Astrocyte (in vitro differentiated cells and primary cell): ENCODE measurements around the gene DCST1. TPM values are rescaled to one million over a fixed set of nuclear protein-coding genes. Genes with fewer than 3 reads are reported as not detected.

ENCODE experiments used
- DNase-seq: peaks from one replicate; pipeline ENCODE4 v3.0.0-alpha.2; 2010; ENCODE audit warnings: low read depth
- FAIRE-seq: peaks from 2 replicates; lab custom pipeline; 2011; peaks lifted over from hg19 to GRCh38; lab: Jason Lieb, UNC
- H2AFZ ChIP-seq: 2 replicates; pipeline ENCODE4 v1.6.0; 2012; ENCODE audit warnings: low read depth, low read length, inconsistent platforms
- H3K27ac ChIP-seq: 2 replicates; pipeline ENCODE4 v1.5.1; 2011; ENCODE audit warnings: low read depth, low read length, inconsistent platforms
- H3K27me3 ChIP-seq: 2 replicates; pipeline ENCODE4 v1.6.0; 2011; ENCODE audit warnings: low read length, inconsistent platforms; ENCODE audit not compliant: insufficient read depth
- H3K36me3 ChIP-seq: 2 replicates; pipeline ENCODE4 v1.5.1; 2011; ENCODE audit warnings: low read length, inconsistent platforms; ENCODE audit not compliant: insufficient read depth
- H3K4me1 ChIP-seq: 2 replicates; pipeline ENCODE4 v1.5.1; 2011; ENCODE audit warnings: low read length, inconsistent platforms; ENCODE audit not compliant: insufficient read depth
- H3K4me2 ChIP-seq: 2 replicates; pipeline ENCODE4 v1.6.0; 2012; ENCODE audit warnings: low read length, inconsistent platforms
- H3K4me3 ChIP-seq: 2 replicates; pipeline ENCODE4 v1.5.1; 2011; ENCODE audit warnings: low read depth, mild to moderate bottlenecking, low read length, inconsistent platforms; ENCODE audit not compliant: insufficient read depth
- H3K79me2 ChIP-seq: 2 replicates; pipeline ENCODE4 v1.6.0; 2012; ENCODE audit warnings: mild to moderate bottlenecking, low read length, inconsistent platforms; ENCODE audit not compliant: insufficient read depth
- H3K9ac ChIP-seq: 2 replicates; pipeline ENCODE4 v1.6.0; 2012; ENCODE audit warnings: mild to moderate bottlenecking, low read length, inconsistent platforms
- H3K9me3 ChIP-seq: 2 replicates; pipeline ENCODE4 v1.5.1; 2012; ENCODE audit warnings: low read depth, mild to moderate bottlenecking, low read length, inconsistent platforms; ENCODE audit not compliant: insufficient read depth
- H4K20me1 ChIP-seq: 2 replicates; pipeline ENCODE4 v1.6.0; 2012; ENCODE audit warnings: low read length, inconsistent platforms; ENCODE audit not compliant: insufficient read depth
- H3K27ac Mint-ChIP-seq: one replicate; pipeline ENCODE4 v1.8.0; 2021; ENCODE audit warnings: mild to moderate bottlenecking, mixed read lengths; ENCODE audit not compliant: unreplicated experiment
- H3K27me3 Mint-ChIP-seq: one replicate; pipeline ENCODE4 v1.8.0; 2021; ENCODE audit warnings: low read depth, mixed read lengths; ENCODE audit not compliant: unreplicated experiment
- H3K36me3 Mint-ChIP-seq: one replicate; pipeline ENCODE4 v1.8.0; 2021; ENCODE audit warnings: low read depth, mixed read lengths; ENCODE audit not compliant: unreplicated experiment
- H3K4me1 Mint-ChIP-seq: one replicate; pipeline ENCODE4 v1.8.0; 2021; ENCODE audit warnings: low read depth, mixed read lengths; ENCODE audit not compliant: unreplicated experiment
- H3K4me3 Mint-ChIP-seq: one replicate; pipeline ENCODE4 v1.8.0; 2021; ENCODE audit warnings: mild to moderate bottlenecking, moderate library complexity, mixed read lengths; ENCODE audit not compliant: unreplicated experiment
- H3K9me3 Mint-ChIP-seq: one replicate; pipeline ENCODE4 v1.8.0; 2021; ENCODE audit warnings: mild to moderate bottlenecking, mixed read lengths; ENCODE audit not compliant: unreplicated experiment
- EZH2 ChIP-seq: IDR thresholded peaks from 2 replicates; pipeline ENCODE4 v1.6.1; 2012; ENCODE audit warnings: mild to moderate bottlenecking, low read length, inconsistent platforms; ENCODE audit not compliant: insufficient read depth
- total RNA-seq: library from RNA; stranded (reverse); gene quantifications from 2 replicates; pipeline ENCODE4 v1.2.1, GENCODE V29; 2021
- TF ChIP-seq, protein P1 (sequence below): IDR thresholded peaks from 2 replicates; pipeline ENCODE4 v1.5.1; 2011; ENCODE audit warnings: low read depth, mild to moderate bottlenecking, inconsistent platforms, low read length, moderate library complexity; ENCODE audit not compliant: insufficient read depth

DCST1 gene
- total RNA-seq, 1 donor from 2014 or later, result not detected

DNA sequence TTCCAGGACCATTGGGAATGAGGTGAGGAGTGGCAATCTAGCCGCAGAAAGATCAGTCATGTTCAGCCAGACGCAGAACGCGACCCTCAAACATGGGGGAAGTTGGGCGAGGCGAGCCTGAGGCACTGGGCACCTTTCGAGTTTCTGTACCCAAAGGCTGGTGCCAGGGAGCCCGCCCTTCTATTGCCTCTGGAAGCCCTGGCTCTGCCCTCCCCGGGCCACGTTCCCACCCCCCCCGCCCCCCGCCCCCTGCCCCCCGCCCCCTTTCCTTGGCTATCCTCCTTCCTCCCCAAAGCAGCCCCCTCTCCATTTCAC is 33.3 kb upstream of the DCST1 start:
- H3K79me2 ChIP-seq, result peaks cover 20% of the 10 kb centered on the region
- no peaks in the 10 kb centered on the region for H3K9me3 ChIP-seq
- H4K20me1 ChIP-seq, result no peaks in the 10 kb centered on the region
- H3K27ac Mint-ChIP-seq, result peak overlapping the region; percentile 93
- H3K27me3 Mint-ChIP-seq, result no peaks in the 10 kb centered on the region
- no peak for DNase-seq
- peaks cover 26% of the 10 kb centered on the region for H3K4me1 ChIP-seq
- H3K4me2 ChIP-seq, result peak overlapping the region; percentile 92
- H3K9me3 Mint-ChIP-seq, result no peaks in the 10 kb centered on the region
- H3K4me1 Mint-ChIP-seq, result peaks cover 20% of the 10 kb centered on the region
- no peak for FAIRE-seq
- H3K27me3 ChIP-seq, result no peaks in the 10 kb centered on the region
- TF ChIP-seq EZH2, result no peak
- TF ChIP-seq, protein P1, sequence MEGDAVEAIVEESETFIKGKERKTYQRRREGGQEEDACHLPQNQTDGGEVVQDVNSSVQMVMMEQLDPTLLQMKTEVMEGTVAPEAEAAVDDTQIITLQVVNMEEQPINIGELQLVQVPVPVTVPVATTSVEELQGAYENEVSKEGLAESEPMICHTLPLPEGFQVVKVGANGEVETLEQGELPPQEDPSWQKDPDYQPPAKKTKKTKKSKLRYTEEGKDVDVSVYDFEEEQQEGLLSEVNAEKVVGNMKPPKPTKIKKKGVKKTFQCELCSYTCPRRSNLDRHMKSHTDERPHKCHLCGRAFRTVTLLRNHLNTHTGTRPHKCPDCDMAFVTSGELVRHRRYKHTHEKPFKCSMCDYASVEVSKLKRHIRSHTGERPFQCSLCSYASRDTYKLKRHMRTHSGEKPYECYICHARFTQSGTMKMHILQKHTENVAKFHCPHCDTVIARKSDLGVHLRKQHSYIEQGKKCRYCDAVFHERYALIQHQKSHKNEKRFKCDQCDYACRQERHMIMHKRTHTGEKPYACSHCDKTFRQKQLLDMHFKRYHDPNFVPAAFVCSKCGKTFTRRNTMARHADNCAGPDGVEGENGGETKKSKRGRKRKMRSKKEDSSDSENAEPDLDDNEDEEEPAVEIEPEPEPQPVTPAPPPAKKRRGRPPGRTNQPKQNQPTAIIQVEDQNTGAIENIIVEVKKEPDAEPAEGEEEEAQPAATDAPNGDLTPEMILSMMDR, result no peak
- peak overlapping the region; percentile 29 for H2AFZ ChIP-seq
- peaks cover 3% of the 10 kb centered on the region for H3K36me3 Mint-ChIP-seq
- H3K27ac ChIP-seq, result peak overlapping the region; percentile 65
- no peaks in the 10 kb centered on the region for H3K36me3 ChIP-seq
- peak overlapping the region; percentile 65 for H3K4me3 ChIP-seq
- peak overlapping the region; percentile 87 for H3K4me3 Mint-ChIP-seq
- peak overlapping the region; percentile 78 for H3K9ac ChIP-seq

- peak overlapping the region; percentile 58 for H3K27ac Mint-ChIP-seq
- Histone ChIP-seq H3K9me3 (no peaks in the 10 kb centered on the region), H3K36me3 (no peaks in the 10 kb centered on the region), H4K20me1 (peaks cover 2% of the 10 kb centered on the region), H3K4me1 (peaks cover 29% of the 10 kb centered on the region), H3K9ac (peak overlapping the region; percentile 78), H3K27ac (peak overlapping the region; percentile 65), H3K27me3 (no peaks in the 10 kb centered on the region), H3K4me3 (peak overlapping the region; percentile 65), H3K79me2 (peaks cover 21% of the 10 kb centered on the region), H3K4me2 (peak overlapping the region; percentile 92), H2AFZ (peak overlapping the region; percentile 68)
- peaks cover 3% of the 10 kb centered on the region for H3K36me3 Mint-ChIP-seq
- no peaks in the 10 kb centered on the region for H3K27me3 Mint-ChIP-seq
- FAIRE-seq (no peak), DNase-seq (peak; percentile 89)
- H3K4me1 Mint-ChIP-seq, result peaks cover 20% of the 10 kb centered on the region
- TF ChIP-seq EZH2, result no peak
- H3K9me3 Mint-ChIP-seq, result no peaks in the 10 kb centered on the region
- peak overlapping the region; percentile 85 for H3K4me3 Mint-ChIP-seq
Measured at GRCh38 chr1:155000726-155001424, 32.7 kb upstream of the DCST1 start.

DNA sequence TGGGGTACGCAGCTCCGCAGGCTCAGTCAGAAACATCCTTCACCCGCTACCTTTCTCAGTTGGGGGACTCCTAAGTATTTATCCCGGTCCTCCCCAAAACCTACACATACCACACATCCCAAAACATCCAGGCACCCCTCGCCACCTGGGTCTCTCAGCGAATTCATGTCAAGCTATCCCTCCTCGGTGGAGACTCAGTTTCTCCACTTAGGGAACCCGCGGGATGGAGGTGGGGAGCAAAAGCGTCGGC is 32.3 kb upstream of the DCST1 start:
- no peak for TF ChIP-seq EZH2
- TF ChIP-seq, protein P1, result no peak
- FAIRE-seq (no peak), DNase-seq (no peak)
- no peaks in the 10 kb centered on the region for H3K27me3 ChIP-seq
- no peaks in the 10 kb centered on the region for H3K9me3 Mint-ChIP-seq
- H3K36me3 Mint-ChIP-seq, result peaks cover 3% of the 10 kb centered on the region
- H3K36me3 ChIP-seq, result no peaks in the 10 kb centered on the region
- H3K4me2 ChIP-seq, result peak overlapping the region; percentile 92
- peak overlapping the region; percentile 65 for H3K27ac ChIP-seq
- H3K9me3 ChIP-seq, result no peaks in the 10 kb centered on the region
- H3K27ac Mint-ChIP-seq, result peak overlapping the region; percentile 41
- H3K4me1 ChIP-seq, result peaks cover 29% of the 10 kb centered on the region
- peak overlapping the region; percentile 65 for H3K4me3 ChIP-seq
- peaks cover 26% of the 10 kb centered on the region for H3K79me2 ChIP-seq
- H4K20me1 ChIP-seq, result peaks cover 7% of the 10 kb centered on the region
- peak overlapping the region; percentile 78 for H3K9ac ChIP-seq
- H3K27me3 Mint-ChIP-seq, result no peaks in the 10 kb centered on the region
- H3K4me1 Mint-ChIP-seq, result peaks cover 20% of the 10 kb centered on the region
- peak overlapping the region; percentile 85 for H3K4me3 Mint-ChIP-seq
- peak overlapping the region; percentile 68 for H2AFZ ChIP-seq
